NCI-H2227 (cell line): Measurements from ENCODE around the gene PAFAH1B2.

Experiments used
- DNase-seq: peaks from one replicate; lab custom pipeline; 2025; ENCODE audit not compliant: unreplicated experiment; lab: John Stamatoyannopoulos, UW

The PAFAH1B2 gene

GRCh38 chr11:117220568-117220967 lies 76.5 kb downstream of the PAFAH1B2 start:
- no peak for DNase-seq

- peak; percentile 20 for DNase-seq
Measured at GRCh38 chr11:117220999-117221774, 77.1 kb downstream of the PAFAH1B2 start.

- DNase-seq, result peak; percentile 27
Measured at GRCh38 chr11:117221775-117222517, 77.9 kb downstream of the PAFAH1B2 start.

- no peak for DNase-seq
Measured at GRCh38 chr11:117222991-117223740, 79.1 kb downstream of the PAFAH1B2 start.

GRCh38 chr11:117223741-117224689 lies 79.9 kb downstream of the PAFAH1B2 start:
- DNase-seq, result no peak

- DNase-seq, result no peak
Measured at GRCh38 chr11:117225553-117226170, 81.6 kb downstream of the PAFAH1B2 start.
